Measurements from ENCODE around the gene FRMD1. TPM values are rescaled to one million over a fixed set of nuclear protein-coding genes. Genes with fewer than 3 reads are reported as not detected.

Gene FRMD1
- total and polyA plus RNA-seq, 10 of the 15 experiments (the other 5 are each of a cell fraction or from before 2014, with no cell fraction given), result not detected

DNA sequence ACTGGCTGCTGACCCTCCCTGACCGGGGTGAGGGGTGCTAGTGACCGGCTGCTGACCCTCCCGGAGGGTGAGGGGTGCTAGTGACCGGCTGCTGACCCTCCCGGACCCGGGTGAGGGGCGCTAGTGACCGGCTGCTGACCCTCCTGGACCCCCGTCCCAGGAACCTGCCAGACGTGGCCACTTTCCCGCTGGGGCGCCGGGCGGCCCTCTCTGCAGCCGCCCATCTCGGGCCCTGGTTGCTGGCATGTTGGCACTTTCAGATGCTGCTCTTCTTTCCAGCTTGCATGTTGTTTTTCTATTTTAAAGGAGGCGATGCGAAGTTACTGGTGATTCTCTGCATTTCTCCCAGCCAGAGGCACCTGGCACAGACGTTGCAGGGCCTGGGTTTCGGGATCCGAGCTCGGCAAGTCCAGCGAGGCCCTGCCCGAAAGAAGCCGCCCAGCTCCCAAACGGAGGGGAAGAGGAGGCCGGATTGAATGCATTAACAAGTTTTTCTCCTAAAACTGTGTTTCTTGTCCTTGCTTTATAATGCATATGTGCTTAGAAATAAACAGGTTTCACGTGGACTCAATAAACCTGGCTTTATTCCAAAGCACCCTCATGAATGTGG, 34.4 kb downstream of the FRMD1 start:
- Histone ChIP-seq H3K4me2 (ENCODE audit: control insufficient read depth, insufficient read depth) (no peak overlapping the region), H3K36me3 (ENCODE audit: control insufficient read depth in 2 of 2, insufficient read depth in 2 of 2, low read length in 1 of 2) (no peaks in the 10 kb centered on the region), H3K9me3 (replicated peaks; ENCODE audit: control insufficient read depth, insufficient read depth, low read length) (no peaks in the 10 kb centered on the region; the same call in 2 of the 3 replicates), H4K20me1 (ENCODE audit: control insufficient read depth, insufficient read depth) (no peaks in the 10 kb centered on the region), H3K27ac (ENCODE audit: control insufficient read depth, insufficient read depth) (no peak overlapping the region), H3K79me2 (ENCODE audit: control insufficient read depth, insufficient read depth, low read length) (no peaks in the 10 kb centered on the region), H3K9ac (ENCODE audit: control insufficient read depth, insufficient read depth, low read length) (no peak overlapping the region), H3K4me3 (no peak overlapping the region), H3K27me3 (replicated peaks in 1 of 2; ENCODE audit: control insufficient read depth in 2 of 2, insufficient read depth in 2 of 2, low read length in 1 of 2) (no peaks in the 10 kb centered on the region), H2AFZ (ENCODE audit: control insufficient read depth, low read depth, low read length) (no peak overlapping the region), H3K4me1 (ENCODE audit: control insufficient read depth, insufficient read depth, low read length) (no peaks in the 10 kb centered on the region)
- in situ Hi-C loops (cut with MboI) (no loop called here), intact Hi-C loops (cut with micrococcal nuclease; ENCODE audit: unreplicated experiment) (no loop called here)
- CTCF ChIA-PET, result no interaction called here
- ATAC-seq (no peak), DNase-seq (ENCODE audit: low read depth, low spot score) (no peak), FAIRE-seq (no peak)
- RAD21 ChIA-PET (ENCODE audit: unreplicated experiment), result no interaction called here
- WGBS (ENCODE audit: insufficient coverage, insufficient replicate concordance, low lambda C conversion rate, missing lambda C conversion rate), result 64% methylated on average over 20 of the region's 28 CpGs
- BruUV-seq (replicated peaks), result no TSS peak
- SMC1A ChIA-PET (ENCODE audit: uncharacterized antibody, unreplicated experiment), result no interaction called here
- POLR2A ChIA-PET, result no interaction called here
- TF ChIP-seq, protein P1, sequence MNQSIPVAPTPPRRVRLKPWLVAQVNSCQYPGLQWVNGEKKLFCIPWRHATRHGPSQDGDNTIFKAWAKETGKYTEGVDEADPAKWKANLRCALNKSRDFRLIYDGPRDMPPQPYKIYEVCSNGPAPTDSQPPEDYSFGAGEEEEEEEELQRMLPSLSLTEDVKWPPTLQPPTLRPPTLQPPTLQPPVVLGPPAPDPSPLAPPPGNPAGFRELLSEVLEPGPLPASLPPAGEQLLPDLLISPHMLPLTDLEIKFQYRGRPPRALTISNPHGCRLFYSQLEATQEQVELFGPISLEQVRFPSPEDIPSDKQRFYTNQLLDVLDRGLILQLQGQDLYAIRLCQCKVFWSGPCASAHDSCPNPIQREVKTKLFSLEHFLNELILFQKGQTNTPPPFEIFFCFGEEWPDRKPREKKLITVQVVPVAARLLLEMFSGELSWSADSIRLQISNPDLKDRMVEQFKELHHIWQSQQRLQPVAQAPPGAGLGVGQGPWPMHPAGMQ (IDR thresholded peaks at IDR 0.05; ENCODE audit: borderline replicate concordance), result no peak
- TF ChIP-seq SMAD1 (IDR thresholded peaks at IDR 0.05; ENCODE audit: low read depth, partially characterized antibody), result no peak
- TF ChIP-seq POLR2AphosphoS2 (IDR thresholded peaks at IDR 0.05; ENCODE audit: low read depth, low read length), result no peak
- TF ChIP-seq ZNF274 (IDR thresholded peaks at IDR 0.05; ENCODE audit: insufficient read depth, insufficient read length), result no peak
- TF ChIP-seq SMAD5 (IDR thresholded peaks at IDR 0.05; ENCODE audit: low read depth), result no peak
- no peak for TF ChIP-seq ESRRA (IDR thresholded peaks at IDR 0.05; ENCODE audit: low read length)
- no peak for TF ChIP-seq BACH1 (IDR thresholded peaks at IDR 0.05; ENCODE audit: borderline replicate concordance)
- no peak for TF ChIP-seq EP300 (IDR thresholded peaks at IDR 0.05; ENCODE audit: borderline replicate concordance in 1 of 2, control insufficient read depth in 1 of 2, low read depth in 2 of 2, low read length in 2 of 2)
- TF ChIP-seq, protein P2, sequence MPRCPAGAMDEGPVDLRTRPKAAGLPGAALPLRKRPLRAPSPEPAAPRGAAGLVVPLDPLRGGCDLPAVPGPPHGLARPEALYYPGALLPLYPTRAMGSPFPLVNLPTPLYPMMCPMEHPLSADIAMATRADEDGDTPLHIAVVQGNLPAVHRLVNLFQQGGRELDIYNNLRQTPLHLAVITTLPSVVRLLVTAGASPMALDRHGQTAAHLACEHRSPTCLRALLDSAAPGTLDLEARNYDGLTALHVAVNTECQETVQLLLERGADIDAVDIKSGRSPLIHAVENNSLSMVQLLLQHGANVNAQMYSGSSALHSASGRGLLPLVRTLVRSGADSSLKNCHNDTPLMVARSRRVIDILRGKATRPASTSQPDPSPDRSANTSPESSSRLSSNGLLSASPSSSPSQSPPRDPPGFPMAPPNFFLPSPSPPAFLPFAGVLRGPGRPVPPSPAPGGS (IDR thresholded peaks at IDR 0.05; ENCODE audit: borderline replicate concordance, insufficient read depth, low read depth, low read length, poor library complexity, severe bottlenecking), result no peak
- no peak for TF ChIP-seq EED (IDR thresholded peaks at IDR 0.05; ENCODE audit: low read depth)
- no peak for TF ChIP-seq GABPA (IDR thresholded peaks at IDR 0.05; ENCODE audit: low read depth)
- no peak for TF ChIP-seq CBX5 (IDR thresholded peaks at IDR 0.05; ENCODE audit: low read depth)
- no peak for TF ChIP-seq NFIC (IDR thresholded peaks at IDR 0.05; ENCODE audit: low read depth, low read length)
- TF ChIP-seq, protein P3, sequence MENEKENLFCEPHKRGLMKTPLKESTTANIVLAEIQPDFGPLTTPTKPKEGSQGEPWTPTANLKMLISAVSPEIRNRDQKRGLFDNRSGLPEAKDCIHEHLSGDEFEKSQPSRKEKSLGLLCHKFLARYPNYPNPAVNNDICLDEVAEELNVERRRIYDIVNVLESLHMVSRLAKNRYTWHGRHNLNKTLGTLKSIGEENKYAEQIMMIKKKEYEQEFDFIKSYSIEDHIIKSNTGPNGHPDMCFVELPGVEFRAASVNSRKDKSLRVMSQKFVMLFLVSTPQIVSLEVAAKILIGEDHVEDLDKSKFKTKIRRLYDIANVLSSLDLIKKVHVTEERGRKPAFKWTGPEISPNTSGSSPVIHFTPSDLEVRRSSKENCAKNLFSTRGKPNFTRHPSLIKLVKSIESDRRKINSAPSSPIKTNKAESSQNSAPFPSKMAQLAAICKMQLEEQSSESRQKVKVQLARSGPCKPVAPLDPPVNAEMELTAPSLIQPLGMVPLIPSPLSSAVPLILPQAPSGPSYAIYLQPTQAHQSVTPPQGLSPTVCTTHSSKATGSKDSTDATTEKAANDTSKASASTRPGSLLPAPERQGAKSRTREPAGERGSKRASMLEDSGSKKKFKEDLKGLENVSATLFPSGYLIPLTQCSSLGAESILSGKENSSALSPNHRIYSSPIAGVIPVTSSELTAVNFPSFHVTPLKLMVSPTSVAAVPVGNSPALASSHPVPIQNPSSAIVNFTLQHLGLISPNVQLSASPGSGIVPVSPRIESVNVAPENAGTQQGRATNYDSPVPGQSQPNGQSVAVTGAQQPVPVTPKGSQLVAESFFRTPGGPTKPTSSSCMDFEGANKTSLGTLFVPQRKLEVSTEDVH (IDR thresholded peaks at IDR 0.05; ENCODE audit: low read depth, partially characterized antibody), result no peak
- TF ChIP-seq, protein P4, sequence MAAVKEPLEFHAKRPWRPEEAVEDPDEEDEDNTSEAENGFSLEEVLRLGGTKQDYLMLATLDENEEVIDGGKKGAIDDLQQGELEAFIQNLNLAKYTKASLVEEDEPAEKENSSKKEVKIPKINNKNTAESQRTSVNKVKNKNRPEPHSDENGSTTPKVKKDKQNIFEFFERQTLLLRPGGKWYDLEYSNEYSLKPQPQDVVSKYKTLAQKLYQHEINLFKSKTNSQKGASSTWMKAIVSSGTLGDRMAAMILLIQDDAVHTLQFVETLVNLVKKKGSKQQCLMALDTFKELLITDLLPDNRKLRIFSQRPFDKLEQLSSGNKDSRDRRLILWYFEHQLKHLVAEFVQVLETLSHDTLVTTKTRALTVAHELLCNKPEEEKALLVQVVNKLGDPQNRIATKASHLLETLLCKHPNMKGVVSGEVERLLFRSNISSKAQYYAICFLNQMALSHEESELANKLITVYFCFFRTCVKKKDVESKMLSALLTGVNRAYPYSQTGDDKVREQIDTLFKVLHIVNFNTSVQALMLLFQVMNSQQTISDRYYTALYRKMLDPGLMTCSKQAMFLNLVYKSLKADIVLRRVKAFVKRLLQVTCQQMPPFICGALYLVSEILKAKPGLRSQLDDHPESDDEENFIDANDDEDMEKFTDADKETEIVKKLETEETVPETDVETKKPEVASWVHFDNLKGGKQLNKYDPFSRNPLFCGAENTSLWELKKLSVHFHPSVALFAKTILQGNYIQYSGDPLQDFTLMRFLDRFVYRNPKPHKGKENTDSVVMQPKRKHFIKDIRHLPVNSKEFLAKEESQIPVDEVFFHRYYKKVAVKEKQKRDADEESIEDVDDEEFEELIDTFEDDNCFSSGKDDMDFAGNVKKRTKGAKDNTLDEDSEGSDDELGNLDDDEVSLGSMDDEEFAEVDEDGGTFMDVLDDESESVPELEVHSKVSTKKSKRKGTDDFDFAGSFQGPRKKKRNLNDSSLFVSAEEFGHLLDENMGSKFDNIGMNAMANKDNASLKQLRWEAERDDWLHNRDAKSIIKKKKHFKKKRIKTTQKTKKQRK (IDR thresholded peaks at IDR 0.05; ENCODE audit: low read depth, low read length), result no peak
- no peak for TF ChIP-seq TBL1XR1 (IDR thresholded peaks at IDR 0.05; ENCODE audit: low read depth, low read length)
